ENCODE measurements around the gene PRR15. TPM values are rescaled to one million over a fixed set of nuclear protein-coding genes. Genes with fewer than 3 reads are reported as not detected.

The PRR15 gene
- total and polyA plus RNA-seq, 4 donors: 0.02 to 0.98 (median 0.17) TPM; not detected in 1

DNA sequence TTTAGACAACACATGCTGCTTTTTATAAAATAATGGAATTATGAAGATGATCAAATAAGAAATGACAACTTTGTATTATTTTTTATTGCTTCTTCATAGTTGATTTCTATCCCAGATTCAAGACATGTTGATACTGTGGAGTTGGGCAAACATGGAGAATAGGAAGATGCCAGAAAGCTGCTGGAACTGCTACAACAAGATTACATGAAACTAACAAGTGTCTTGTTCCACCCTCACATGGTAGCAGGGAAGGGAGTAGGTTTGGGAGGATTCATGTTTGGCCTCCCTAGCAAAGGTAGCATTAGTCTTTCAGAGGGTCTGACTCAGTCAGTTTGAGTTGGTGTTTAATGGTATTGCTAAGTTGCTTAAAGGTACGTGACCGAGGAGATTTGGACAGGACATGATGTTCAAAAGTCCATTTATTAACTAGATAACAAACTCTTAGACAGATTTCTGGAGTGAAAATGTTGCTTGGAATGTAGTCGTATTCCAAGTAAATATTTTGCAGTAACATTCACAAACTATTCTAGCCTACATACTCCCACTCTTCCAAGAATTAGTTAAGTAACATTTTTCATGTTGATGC lies 33.1 kb downstream of the PRR15 start:
- Histone ChIP-seq H3K27me3 (ENCODE audit: control insufficient read depth in 4 of 4, insufficient read depth in 4 of 4, low read length in 3 of 4) (no peaks in the 10 kb centered on the region), H3K9ac (ENCODE audit: low read depth in 1 of 2, low read length in 2 of 2) (no peak overlapping the region), H3K27ac (ENCODE audit: low read depth in 1 of 2, low read length in 2 of 2) (no peak overlapping the region), H3K9me3 (ENCODE audit: control insufficient read depth in 4 of 4, low read length in 3 of 4) (no peaks in the 10 kb centered on the region), H3K4me1 (ENCODE audit: control insufficient read depth in 4 of 4, insufficient read depth in 4 of 4, low read length in 3 of 4) (no peaks in the 10 kb centered on the region), H3K4me3 (ENCODE audit: low read depth in 1 of 3, low read length in 3 of 3) (no peak overlapping the region), H3K36me3 (ENCODE audit: control insufficient read depth in 4 of 4, insufficient read depth in 3 of 4, low read depth in 1 of 4, low read length in 3 of 4) (no peaks in the 10 kb centered on the region)
- TF ChIP-seq TAF1 (conservative IDR thresholded peaks at IDR 0.05) (no peak), NR2F2 (IDR thresholded peaks at IDR 0.05) (no peak), JUND (IDR thresholded peaks at IDR 0.05) (no peak), FOXA1 (IDR thresholded peaks at IDR 0.05) (no peak), HNF4A (conservative IDR thresholded peaks at IDR 0.05) (no peak), RAD21 (IDR thresholded peaks at IDR 0.05) (no peak), HNF4G (IDR thresholded peaks at IDR 0.05) (no peak), EGR1 (IDR thresholded peaks at IDR 0.05; ENCODE audit: low read depth in 2 of 2) (no peak)
- TF ChIP-seq, protein P1, sequence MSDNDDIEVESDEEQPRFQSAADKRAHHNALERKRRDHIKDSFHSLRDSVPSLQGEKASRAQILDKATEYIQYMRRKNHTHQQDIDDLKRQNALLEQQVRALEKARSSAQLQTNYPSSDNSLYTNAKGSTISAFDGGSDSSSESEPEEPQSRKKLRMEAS (IDR thresholded peaks at IDR 0.05): no peak
- TF ChIP-seq, protein P2, sequence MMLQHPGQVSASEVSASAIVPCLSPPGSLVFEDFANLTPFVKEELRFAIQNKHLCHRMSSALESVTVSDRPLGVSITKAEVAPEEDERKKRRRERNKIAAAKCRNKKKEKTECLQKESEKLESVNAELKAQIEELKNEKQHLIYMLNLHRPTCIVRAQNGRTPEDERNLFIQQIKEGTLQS (IDR thresholded peaks at IDR 0.05): no peak
- DNase-seq (ENCODE audit: low spot score): no peak
- 88% methylated on average over 3 of the region's 3 CpGs for WGBS

DNA sequence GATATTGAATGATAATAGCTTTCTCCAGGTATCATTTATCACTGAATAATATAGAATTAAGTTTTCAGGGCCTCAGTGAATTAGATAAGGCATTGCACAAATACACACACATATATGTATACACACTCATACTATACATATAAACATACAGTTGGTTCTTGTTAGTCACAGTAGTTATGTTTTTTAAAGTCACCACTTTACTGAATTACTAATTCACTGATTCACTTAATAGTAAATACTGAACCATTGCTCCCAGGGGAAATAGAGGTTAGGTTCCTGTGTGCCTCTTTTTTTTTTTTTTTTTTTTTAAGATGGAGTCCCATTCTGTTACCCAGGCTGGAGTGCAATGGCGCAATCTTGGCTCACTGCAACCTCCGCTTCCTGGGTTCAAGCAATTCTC lies 33.6 kb downstream of the PRR15 start:
- TF ChIP-seq, protein P3, sequence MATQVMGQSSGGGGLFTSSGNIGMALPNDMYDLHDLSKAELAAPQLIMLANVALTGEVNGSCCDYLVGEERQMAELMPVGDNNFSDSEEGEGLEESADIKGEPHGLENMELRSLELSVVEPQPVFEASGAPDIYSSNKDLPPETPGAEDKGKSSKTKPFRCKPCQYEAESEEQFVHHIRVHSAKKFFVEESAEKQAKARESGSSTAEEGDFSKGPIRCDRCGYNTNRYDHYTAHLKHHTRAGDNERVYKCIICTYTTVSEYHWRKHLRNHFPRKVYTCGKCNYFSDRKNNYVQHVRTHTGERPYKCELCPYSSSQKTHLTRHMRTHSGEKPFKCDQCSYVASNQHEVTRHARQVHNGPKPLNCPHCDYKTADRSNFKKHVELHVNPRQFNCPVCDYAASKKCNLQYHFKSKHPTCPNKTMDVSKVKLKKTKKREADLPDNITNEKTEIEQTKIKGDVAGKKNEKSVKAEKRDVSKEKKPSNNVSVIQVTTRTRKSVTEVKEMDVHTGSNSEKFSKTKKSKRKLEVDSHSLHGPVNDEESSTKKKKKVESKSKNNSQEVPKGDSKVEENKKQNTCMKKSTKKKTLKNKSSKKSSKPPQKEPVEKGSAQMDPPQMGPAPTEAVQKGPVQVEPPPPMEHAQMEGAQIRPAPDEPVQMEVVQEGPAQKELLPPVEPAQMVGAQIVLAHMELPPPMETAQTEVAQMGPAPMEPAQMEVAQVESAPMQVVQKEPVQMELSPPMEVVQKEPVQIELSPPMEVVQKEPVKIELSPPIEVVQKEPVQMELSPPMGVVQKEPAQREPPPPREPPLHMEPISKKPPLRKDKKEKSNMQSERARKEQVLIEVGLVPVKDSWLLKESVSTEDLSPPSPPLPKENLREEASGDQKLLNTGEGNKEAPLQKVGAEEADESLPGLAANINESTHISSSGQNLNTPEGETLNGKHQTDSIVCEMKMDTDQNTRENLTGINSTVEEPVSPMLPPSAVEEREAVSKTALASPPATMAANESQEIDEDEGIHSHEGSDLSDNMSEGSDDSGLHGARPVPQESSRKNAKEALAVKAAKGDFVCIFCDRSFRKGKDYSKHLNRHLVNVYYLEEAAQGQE (IDR thresholded peaks at IDR 0.05): no peak
- TF ChIP-seq GABPA (IDR thresholded peaks at IDR 0.05 in 1 of 2, conservative IDR thresholded peaks at IDR 0.05 in 1 of 2) (no peak), FOXA1 (IDR thresholded peaks at IDR 0.05) (no peak)
- TF ChIP-seq, protein P1 (IDR thresholded peaks at IDR 0.05): no peak
- Histone ChIP-seq H3K27me3 (ENCODE audit: control insufficient read depth in 4 of 4, insufficient read depth in 4 of 4, low read length in 3 of 4) (no peaks in the 10 kb centered on the region), H3K4me3 (ENCODE audit: low read depth in 1 of 3, low read length in 3 of 3) (no peak overlapping the region), H3K9me3 (ENCODE audit: control insufficient read depth in 4 of 4, low read length in 3 of 4) (no peaks in the 10 kb centered on the region), H3K9ac (ENCODE audit: low read depth in 1 of 2, low read length in 2 of 2) (no peak overlapping the region), H3K27ac (ENCODE audit: low read depth in 1 of 2, low read length in 2 of 2) (no peak overlapping the region), H3K4me1 (ENCODE audit: control insufficient read depth in 4 of 4, insufficient read depth in 4 of 4, low read length in 3 of 4) (no peaks in the 10 kb centered on the region), H3K36me3 (ENCODE audit: control insufficient read depth in 4 of 4, insufficient read depth in 3 of 4, low read depth in 1 of 4, low read length in 3 of 4) (no peaks in the 10 kb centered on the region)
- DNase-seq (ENCODE audit: low spot score): no peak
- WGBS: 97% methylated on average over 2 of the region's 2 CpGs

DNA sequence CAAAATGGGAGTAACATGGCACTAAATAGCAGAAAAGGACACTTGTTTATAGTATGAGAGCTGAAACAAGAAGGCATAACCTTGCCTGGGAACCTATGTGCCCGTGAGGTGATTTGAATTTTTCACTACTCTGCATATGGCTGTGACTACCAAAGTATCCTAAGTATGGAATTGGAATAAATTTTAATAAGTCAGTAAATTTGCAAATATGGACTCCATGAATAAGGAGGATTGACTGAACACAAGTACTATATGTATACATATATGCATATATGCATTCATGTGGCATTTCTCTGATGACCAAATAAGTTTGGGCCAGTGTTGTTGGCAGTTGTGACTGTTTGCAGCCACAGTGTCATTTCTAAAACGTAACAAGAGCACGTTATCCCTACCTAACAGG lies 34.5 kb downstream of the PRR15 start:
- no peak for DNase-seq (ENCODE audit: low spot score)
- no peaks in the 10 kb centered on the region for H3K9me3 ChIP-seq (ENCODE audit: control insufficient read depth in 4 of 4, low read length in 3 of 4)
- H3K27ac ChIP-seq (ENCODE audit: low read depth in 1 of 2, low read length in 2 of 2): no peak overlapping the region
- WGBS: 88% methylated on average over 3 of the region's 3 CpGs
- H3K9ac ChIP-seq (ENCODE audit: low read depth in 1 of 2, low read length in 2 of 2): no peak overlapping the region
- H3K36me3 ChIP-seq (ENCODE audit: control insufficient read depth in 4 of 4, insufficient read depth in 3 of 4, low read depth in 1 of 4, low read length in 3 of 4): no peaks in the 10 kb centered on the region
- TF ChIP-seq SP1 (IDR thresholded peaks at IDR 0.05): no peak
- no peaks in the 10 kb centered on the region for H3K4me1 ChIP-seq (ENCODE audit: control insufficient read depth in 4 of 4, insufficient read depth in 4 of 4, low read length in 3 of 4)
- H3K27me3 ChIP-seq (ENCODE audit: control insufficient read depth in 4 of 4, insufficient read depth in 4 of 4, low read length in 3 of 4): no peaks in the 10 kb centered on the region
- H3K4me3 ChIP-seq (ENCODE audit: low read depth in 1 of 3, low read length in 3 of 3): no peak overlapping the region

All from liver (tissue), 9 donors.